GM19468 (cell line): ENCODE measurements around the gene EPHA8.

Source experiments
- ATAC-seq: cut with Tn5 transposase; IDR thresholded peaks from one replicate; pipeline ENCODE4 v1.9.1; 2021; ENCODE audit warnings: mild to moderate bottlenecking, moderate library complexity, moderate number of reproducible peaks; ENCODE audit not compliant: unreplicated experiment; ENCODE audit errors: extremely low read depth

The EPHA8 gene

DNA sequence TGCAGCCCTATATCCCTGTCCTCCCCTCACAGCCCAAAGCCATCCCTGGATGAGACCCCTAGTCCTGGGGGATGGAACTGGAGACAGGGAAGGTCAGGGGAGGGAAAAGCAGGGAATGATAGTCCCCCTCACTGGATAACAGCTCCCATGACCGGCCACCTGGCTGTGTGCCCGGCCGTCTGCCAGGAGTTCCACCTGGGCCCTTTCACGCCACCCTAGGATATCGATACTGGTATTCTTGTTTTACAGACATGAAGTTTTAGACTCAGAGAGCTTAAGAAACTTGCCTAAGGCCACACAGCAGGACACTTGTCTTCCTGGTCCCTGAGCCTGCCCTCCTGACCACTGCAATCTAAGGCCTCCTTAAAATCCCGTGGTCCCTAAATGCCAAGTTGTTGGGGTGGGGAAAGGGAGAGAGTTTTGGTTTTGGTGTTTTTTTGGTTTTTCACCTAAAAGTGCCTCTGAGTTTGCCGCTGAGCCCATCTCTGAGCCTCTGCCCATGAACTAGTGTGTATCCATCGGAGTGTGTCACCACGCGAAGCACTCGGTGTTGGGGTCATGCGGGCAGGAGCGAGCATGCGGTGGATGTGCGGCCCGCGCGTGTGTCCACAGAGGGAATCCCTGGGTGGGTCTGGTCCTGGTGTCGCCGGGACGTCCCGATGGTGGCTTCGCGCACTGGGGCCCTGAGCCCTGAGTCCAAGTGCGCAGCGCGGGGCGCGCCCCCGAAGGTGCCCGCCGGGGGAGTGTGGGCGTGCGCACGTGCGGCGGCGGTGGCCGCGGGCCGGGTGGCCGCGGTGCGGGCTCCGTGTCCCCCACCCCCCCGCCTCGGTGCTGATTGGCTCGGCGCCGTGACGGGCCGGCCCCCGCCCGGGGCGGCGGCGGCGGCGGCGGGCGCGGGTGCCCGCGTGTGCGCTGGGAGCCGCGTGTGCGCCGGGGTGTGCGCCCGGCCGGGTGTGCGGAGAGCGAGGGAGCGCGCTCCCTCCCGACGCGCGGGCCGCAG lies at the start of gene EPHA8:
EPHA8 (plus strand) TSS at position 906 of the 1,000 bp plus-strand sequence. CDS start 147 bp downstream, outside the sequence.
- no peak for ATAC-seq

DNA sequence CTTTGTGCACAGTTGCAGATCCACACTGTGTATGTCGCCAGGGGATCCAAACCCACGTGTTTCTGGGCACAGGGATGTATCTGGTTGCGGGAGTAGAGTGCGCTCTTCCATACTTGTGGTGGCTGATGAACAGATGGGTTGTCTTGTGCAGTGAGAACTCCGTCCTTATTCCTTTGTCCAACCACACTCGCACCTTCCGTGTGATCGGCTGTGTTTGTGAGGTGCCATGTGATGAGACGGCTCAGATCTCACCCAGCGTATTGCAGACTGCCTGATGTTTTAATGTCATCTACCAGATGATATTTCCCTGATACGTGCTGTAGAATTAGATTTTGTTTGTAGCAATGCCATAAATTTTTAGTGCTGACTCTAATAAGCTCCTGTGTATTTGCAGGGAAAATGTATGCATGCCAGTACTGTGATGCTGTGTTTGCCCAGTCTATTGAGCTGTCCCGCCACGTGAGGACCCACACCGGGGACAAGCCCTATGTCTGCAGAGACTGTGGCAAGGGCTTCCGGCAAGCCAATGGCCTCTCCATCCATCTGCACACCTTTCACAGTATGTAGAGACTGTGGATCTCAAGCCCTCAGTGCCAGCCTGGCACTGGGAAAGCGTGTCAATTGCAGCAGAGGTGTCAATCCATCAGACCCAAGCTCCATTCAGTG lies 46.2 kb upstream of the EPHA8 start:
- ATAC-seq, result no peak

DNA sequence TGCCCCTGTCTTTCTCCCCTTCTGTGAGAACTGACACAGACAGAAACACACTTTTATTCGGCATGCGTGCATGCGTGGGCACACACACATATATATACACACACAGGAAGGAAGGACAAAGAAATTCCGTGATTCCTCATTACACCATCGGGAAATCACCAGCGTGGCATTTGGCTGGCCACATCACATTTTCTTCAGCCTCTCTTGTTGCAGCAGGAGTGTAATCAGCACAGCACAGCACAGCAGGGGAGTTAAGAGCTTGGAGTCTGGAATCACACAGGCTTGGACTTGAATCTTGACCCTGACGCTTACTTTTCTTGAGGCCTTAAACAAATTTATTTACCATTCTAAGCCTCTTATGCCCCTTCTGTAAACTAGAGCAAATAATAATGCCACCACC lies 45.3 kb upstream of the EPHA8 start:
- ATAC-seq, result no peak

DNA sequence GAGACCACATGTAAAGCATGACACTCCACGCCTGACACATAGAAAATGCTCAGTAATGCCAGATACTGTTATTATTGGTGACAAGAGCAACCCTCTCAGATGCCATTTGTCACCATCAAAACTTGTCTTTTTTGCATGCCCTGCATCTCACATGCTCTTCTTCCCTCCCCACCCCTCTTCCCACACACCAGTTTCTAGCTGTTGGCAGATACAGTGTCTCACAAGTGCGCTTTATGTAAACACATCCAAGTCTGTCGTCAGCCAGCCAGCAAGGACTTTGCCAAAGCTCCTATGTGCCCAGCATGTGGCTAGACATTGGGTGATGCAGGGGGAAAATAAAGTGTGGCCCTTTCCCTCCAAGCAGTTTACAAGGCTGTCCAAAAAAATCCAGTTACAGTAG lies 44.9 kb upstream of the EPHA8 start:
- ATAC-seq, result no peak

DNA sequence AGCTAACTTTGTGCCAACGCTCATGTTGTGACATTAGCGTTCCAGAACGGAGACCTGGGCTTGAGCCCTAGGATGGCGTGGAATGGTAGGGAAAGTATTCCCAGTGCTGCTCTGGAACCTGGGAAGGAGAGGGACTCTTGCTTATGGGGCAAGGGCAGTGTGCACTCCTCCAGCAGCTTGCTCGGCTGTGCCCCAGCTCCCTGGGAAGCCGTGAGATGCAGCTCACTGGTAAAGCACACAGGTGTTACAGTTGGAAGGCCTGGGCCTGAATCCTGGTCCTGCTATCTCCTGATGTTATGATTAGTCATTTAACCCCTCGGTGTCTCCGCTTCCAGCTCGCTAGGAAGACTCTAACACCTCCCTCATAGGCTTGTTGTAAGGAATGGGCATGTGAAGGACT lies 42.4 kb upstream of the EPHA8 start:
- ATAC-seq, result no peak

DNA sequence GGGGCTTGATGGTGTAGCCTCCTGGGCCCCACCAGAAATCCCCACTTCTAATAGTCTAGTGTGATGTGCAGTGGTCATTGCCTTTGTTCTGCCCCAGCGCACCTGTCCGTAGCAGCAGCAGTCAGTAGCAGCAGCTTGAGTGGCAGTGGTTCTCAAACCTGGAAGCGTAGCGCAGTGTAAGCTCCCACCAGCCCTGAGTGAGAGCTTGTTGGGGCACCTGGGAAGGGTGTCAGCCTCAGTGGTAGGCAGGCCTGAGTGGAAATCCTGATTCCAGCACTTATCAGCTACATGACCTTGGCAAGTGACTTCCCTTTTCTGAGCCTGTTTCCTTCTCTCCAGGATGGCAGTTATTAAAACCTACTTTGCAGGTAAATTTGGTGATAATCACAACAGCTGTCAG lies 41.6 kb upstream of the EPHA8 start:
- ATAC-seq, result no peak

DNA sequence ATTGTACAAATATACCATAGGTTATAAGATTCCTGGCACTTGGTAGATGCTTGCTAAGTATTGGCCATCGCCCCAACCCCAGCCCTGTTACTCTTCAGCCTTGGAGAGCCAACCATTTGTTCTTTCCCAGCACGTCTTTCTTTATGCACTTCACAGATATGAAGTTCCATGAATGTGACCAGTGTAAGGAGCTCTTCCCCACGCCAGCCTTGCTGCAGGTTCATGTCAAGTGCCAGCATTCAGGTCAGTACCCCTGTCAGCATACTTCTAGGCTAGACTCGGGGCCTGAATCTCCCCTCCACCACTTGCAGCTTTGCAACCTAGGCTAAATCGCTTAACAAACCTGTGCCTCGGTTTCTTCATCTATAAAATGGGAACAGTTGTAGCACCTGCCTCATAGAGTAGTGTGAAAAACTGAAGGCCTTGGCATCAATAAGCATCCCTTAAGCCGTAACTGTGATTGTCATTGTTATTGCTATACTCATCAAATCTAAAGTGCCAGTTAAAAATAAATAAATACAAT lies 41.0 kb upstream of the EPHA8 start:
- ATAC-seq, result no peak

DNA sequence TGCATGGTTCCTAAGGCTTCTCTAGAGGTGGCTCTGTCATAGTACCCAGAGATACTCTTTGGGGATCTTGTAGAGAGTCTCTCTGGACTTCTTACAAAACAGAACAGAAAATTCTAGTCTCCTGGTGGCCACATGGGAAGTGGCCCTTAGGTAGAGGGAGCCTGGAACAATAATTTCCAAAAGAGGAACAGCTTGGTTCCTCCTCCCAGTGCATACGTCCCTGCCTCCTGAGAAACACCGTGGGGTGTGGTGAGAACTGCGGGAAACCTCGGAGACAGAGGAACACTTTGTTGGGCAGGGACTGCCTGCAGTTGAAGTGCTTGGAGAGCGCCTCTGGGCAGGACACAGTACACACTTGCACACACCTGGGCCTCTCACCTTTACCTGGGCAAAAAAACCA lies 38.8 kb upstream of the EPHA8 start:
- ATAC-seq, result no peak

DNA sequence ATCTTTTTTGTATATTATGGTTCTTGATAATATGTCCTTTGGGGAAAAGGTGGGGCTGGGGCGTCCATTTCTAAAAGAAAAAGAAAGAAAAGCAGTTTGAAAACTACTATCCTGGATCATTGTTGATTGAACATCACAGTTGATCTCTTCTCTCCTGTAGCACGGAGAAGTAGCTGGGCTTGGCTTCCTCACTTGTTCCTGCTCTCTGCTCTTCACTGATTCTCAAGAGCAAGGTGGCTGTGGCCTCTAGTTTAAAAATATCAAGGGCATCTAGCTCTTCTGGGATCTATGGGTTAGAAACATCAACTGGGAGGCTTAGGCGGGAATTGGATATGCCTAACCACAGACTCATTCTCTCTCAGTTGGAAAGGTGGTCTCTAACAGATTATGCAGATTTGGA lies 38.1 kb upstream of the EPHA8 start:
- no peak for ATAC-seq

DNA sequence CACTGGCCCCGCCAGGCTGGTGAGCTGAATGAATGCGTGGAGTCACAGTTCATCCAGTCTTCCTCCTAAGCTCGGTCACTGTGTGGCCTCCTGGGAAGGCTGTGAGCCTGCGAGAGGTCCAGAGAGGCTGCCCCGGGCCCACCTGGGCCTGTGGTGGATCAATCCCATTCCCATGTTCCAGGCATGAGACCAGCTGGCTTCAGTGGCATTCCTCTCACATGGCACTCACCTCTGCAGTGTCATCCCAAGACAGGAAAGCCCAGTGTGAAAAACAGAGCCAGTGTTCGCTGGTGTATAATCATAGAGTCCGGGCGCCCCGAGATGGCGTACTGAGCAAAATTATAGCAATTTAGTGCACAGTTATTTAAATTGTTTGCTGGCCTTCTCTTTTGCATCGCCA lies 37.6 kb upstream of the EPHA8 start:
- no peak for ATAC-seq

DNA sequence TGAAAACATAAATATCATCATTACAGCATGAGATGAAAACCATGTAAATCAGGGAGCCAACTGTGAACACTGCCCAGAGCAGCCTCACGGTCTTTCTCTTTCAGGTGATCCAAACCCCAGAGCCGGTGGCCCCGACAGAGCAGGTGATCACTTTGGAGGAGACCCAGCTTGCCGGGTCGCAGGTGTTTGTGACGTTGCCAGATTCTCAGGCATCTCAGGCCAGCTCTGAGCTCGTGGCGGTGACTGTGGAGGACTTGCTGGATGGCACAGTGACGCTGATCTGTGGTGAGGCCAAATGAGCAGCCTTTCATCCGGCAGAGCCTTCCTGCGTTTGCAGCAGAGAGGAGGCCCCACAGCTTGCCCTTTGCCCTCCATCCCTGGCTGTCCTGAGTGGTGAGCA lies 37.2 kb upstream of the EPHA8 start:
- ATAC-seq, result no peak

DNA sequence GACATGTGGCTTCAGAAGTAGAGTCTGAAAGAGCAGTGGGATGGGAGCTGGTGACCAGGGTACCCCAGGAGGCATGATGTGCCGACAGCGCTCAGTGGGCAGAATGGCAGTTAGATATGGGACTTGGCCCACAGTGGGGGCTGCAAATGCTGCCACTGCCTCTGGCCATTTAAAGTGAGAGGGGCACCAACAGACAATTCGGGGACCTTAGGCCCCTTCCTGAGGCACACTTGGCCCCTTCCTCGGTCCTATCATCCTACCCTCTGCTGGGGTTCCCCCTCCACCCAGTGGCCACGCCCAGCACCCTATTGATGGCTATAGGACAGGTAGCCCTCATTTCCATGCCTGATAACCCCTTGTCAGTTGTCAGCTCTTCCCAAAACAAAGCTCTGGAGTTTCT lies 36.6 kb upstream of the EPHA8 start:
- ATAC-seq, result no peak

DNA sequence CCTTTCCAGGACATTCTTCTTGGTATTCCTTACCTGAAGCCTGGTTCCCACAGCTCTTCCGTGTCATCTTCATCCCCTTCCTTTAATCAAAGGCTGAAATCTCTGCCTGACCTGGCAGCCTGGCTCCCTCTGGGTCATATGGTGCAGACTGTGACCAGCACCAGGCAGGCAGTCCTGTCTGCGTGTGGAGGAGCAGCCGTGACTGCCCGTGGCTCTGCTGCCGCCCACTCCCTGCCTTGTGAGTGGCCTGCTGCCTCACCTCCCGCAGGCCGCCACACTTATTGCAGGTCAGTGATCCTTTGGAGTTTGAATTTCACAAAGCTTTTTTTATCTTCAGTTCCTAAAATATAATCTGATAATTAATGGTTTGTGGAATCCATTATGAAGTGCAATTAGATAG lies 36.2 kb upstream of the EPHA8 start:
- no peak for ATAC-seq

DNA sequence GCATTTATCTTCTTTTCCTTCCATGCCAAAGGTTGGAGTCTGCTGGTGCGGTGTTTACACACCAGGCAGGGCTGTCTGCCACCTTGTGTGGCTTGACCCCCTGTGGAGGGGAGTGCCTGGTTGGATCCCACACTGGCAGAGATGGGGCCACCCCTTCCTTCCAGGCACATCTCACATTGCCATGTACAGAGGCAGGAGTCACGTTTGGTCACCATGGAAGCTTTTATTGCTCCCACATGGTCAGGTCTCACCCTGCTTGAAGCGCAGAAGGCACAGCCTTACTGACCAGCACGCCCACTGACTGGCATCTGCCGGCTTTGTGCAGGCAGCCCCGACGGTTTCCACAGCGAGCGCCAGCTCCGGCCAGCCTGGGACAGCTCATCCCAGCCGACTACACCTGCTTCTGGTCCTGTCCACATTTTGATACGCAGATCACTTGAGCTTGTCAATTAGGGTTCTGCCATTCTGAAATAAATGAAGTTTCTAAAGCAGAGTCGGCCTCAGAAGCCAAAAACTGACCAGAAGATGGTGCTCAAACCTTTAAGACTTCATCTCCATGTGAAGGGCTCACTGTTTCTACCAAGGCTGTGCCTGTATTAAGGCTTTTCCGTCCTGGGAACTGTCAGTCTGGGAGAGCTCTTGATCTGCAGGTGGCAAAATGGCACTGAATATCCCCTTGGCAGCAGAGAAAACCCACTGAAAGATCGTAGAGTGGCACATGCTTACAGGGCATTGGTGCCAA lies 35.6 kb upstream of the EPHA8 start:
- ATAC-seq, result no peak

DNA sequence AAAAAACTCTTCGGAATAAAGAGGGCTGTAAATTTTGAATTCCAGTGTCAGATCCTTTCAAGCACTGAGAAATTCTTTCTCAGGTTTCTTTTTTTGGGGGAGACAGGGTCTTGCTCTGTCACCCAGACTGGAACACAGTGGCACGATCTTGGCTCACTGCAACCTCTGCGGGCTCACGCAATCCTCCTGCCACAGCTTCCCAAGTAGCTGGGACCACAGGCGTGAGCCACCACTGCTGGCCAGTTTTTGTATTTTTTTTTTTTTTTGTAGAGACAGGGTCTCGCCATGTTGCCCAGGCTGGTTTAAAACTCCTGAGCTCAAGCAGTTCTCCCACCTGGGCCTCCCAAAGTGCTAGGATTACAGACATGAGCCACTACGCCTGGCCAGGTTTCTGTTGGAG lies 34.8 kb upstream of the EPHA8 start:
- no peak for ATAC-seq

DNA sequence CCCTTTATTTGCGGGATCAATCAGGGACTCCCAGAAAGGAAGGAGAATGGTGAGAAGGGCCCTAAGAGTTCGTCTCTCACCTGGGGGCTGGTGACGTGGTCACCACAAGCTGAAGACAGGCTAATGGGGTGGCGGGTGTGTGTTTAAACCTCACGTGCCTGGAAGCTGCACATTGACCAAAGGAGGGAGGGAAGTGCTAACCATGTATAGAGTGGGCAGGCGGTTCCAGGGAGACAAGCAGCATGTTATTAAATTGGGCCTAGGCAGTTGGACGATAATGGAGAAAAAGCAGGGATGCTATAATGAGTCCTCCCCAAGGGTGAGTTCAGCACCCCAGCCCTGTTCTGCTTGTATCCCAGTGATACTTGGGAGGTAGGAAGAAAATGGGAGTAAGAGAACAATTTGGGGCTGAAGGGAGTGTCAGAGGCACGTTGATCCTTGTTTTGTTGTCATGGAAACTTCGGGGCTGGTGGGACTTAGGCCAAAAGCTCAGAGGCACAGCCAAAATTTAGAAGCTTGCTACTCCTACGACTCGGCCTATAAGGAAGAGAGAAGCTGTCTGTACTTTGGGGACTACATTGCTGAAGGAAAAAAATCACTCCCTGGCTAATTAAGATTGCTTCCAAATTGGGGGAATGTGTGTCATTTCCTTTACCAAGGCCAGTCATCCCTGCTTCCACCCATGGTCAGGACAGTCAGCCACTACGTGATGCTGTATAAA lies 33.2 kb upstream of the EPHA8 start:
- no peak for ATAC-seq

DNA sequence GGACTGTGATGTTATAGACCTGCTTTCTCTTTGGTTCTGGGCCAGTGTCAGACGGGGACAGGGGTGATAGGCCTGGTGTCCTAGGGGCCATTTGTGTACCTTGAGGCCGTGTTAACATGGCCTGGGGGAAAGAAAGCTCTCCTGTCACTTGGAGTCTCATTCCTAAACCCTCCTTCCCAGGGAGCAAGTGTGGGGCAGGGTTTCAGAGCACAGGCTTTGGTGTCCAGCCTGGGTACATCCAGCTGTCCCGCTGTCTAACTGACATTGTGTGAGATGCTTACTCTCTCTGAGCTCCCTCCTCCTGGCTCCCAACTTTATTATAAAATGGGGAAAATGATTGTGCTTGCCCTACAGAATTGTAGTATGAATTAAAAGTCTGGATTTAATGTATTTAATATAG lies 32.6 kb upstream of the EPHA8 start:
- ATAC-seq, result no peak

DNA sequence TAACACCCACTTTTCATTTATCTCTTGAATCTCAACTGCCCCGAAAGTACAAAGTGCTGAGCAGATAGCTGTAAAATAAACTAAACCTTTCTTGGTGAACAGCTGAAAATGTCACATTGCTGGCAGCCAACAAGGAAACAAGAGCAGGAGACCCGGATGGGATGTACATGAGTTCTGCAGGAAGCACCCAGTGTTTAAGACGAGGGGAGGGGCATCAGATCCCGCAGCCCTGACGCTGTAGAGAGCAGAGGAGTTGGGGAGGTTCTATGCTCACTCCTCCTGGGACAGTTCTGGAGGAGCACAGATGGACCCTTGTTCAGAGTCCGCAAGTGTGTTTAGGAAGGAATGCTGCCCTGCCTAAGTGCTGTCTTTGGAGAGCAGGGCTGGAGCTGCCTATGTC lies 32.0 kb upstream of the EPHA8 start:
- ATAC-seq, result no peak

DNA sequence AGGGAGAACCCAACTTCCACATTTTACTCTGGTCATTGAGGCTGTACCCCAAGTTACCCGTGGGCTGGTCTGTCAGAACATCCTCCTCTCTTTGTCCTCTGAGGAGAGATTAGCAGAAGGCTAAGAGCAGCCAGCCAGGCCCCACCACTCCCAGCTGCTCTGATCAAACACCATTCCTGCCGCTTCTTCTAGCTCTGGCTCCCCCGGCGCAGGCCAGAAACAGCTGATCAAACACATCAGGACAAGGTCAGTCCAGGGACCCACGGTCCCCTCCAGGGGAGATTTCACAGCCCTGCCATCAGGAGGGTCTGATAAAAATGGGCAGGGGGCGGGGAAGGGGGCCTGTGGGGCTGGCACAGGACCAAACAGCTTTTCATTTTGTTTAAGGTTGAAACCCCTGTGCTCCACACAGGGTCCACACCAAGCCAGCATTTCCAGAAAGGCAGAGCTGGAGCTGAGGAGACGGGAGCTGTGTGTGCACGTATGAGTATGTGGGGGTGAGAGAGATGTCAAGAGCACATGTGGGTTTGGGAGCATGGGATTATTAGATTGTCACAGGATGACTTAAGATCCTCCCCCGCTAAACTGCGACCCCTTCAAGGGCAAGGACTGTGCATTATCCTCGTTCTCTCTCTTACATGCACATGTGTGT lies 29.9 kb upstream of the EPHA8 start:
- ATAC-seq, result no peak

DNA sequence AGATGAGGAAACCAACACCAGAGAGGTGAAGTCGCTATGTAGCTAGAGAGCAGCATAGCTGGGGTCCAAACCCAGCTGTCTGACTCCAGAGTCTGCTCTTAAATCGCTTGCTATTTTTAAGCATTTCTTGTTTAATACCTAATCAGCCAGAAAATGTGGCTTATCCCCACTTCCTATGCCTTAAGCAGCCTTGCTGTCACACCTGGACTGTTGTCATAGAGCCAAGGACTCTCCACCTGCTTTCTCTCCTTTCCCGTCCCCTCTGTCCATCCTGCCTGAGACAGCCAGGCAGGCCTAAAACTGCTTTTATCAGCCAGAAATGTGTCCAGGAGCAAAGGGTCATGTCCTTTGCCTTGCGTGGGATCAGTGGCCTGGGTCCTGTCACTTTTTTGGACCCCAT lies 28.3 kb upstream of the EPHA8 start:
- no peak for ATAC-seq
